COLO829 (cell line): ENCODE results near the gene CDK11B.
A peak's percentile ranks its signal among the peaks of the same experiment; 100 is the strongest.
"Not testable (repeated sequence)": the region's sequence is repeated elsewhere in the genome, so short reads cannot be mapped to it uniquely, and the experiment has no call there.

Experiments used
- DNase-seq: peaks from one replicate; pipeline ENCODE4 v3.0.0; 2012; ENCODE audit warnings: low spot score

The CDK11B gene

DNA sequence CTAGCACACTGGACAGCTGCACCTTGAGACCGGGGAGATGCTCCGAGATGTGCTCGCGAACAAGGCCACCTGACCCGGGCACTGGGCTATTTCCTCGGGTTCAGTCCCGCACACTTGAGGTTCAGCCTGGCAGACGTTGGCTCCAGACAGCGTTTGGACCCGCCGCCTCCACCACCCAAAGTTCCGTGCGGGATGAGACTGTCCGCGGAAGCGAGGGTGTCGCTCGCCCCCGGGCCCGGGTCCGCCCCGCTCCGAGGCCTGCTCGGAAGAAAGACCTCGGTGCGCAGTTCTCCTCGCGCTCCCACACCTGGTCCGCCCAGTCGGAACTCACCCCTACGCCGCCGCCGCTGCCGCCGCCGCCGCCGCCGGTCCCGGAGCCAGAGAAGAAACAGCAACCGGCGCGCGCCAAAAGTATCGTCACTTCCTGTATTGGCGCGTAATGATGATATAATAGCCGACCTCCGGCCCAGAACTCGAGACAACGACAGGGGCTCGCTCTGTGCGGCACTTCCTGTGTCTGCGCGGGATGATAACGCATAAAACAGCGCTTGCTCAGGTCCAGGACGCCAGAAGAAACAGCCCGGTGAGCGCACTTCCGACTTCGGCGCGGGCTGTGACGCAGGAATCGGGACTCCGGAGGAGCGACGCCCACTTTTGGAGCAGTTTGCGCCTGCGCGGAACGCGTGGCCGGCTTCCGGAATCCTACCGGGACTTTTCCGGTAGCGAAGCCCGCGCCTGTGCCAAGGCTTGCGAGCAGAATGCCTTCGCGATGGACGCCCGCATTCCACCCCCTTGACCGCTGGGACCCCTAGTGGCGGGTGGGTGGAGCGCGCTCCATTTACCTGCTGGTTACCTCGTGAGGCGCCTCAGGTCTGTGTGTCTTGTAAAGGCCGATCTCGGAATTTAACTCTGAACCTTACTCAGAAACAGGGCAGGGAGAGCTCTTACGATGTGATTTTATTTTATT, at the start of gene CDK11B:
CDK11B (minus strand) TSS at position 422 of the 967 bp plus-strand sequence. CDS start 1,519 bp downstream, outside the sequence.
- peak; percentile 94 for DNase-seq

GRCh38 chr1:1707897-1708296, 49.1 kb upstream of the CDK11B start:
- not testable (repeated sequence) for DNase-seq

- DNase-seq = not testable (repeated sequence)
Observed at GRCh38 chr1:1707241-1707640, 48.4 kb upstream of the CDK11B start.

DNA sequence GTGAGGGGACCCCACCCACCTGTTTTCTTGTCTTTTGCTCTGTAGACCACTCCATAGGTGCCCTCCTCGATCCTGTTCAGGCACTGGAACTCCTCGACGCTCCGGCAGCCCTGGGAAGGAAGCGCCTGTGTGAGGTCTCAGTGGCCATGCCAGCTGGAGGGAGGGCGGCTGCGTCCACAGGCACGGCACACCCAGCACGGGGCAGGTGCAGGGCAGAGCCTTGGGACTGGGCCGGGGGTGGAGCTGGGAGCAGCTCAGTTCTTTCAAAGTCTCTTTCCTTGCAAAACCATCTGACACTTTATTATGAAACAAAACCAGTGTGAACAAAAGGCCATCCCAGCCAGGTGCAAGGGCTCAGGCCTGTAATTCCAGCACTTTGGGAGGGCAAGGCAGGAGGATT, 46.8 kb upstream of the CDK11B start:
- DNase-seq = not testable (repeated sequence)

- DNase-seq = not testable (repeated sequence)
Observed at GRCh38 chr1:1704284-1704957, 45.6 kb upstream of the CDK11B start.

GRCh38 chr1:1703796-1704195, 45.0 kb upstream of the CDK11B start:
- no peak for DNase-seq

- not testable (repeated sequence) for DNase-seq
Observed at GRCh38 chr1:1702506-1702905, 43.7 kb upstream of the CDK11B start.

DNA sequence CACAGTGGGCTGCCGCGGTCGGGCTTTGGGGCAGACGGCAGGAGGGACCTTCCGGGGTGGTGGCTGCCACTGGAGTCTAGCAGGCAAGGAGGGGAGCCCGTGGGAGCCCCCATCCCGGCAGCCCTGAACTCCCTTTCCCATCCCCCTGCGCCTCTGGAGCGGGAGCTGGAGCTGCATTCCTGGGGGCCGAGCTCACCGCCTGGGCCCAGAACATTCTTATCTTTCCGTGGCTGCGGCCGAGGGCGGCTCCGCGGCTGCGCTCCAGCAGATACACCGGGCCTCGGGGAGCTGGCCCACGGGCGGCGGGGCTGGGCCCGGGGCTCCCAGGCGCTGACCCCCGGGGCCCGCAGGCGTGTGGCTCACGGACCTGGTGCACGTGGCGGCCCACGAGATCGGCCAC, 41.8 kb upstream of the CDK11B start:
- DNase-seq = not testable (repeated sequence)

GRCh38 chr1:1700067-1700466, 41.3 kb upstream of the CDK11B start:
- DNase-seq = not testable (repeated sequence)

GRCh38 chr1:1699061-1699460, 40.3 kb upstream of the CDK11B start:
- DNase-seq = not testable (repeated sequence)

- DNase-seq = not testable (repeated sequence)
Observed at GRCh38 chr1:1697358-1698183, 38.8 kb upstream of the CDK11B start.

DNA sequence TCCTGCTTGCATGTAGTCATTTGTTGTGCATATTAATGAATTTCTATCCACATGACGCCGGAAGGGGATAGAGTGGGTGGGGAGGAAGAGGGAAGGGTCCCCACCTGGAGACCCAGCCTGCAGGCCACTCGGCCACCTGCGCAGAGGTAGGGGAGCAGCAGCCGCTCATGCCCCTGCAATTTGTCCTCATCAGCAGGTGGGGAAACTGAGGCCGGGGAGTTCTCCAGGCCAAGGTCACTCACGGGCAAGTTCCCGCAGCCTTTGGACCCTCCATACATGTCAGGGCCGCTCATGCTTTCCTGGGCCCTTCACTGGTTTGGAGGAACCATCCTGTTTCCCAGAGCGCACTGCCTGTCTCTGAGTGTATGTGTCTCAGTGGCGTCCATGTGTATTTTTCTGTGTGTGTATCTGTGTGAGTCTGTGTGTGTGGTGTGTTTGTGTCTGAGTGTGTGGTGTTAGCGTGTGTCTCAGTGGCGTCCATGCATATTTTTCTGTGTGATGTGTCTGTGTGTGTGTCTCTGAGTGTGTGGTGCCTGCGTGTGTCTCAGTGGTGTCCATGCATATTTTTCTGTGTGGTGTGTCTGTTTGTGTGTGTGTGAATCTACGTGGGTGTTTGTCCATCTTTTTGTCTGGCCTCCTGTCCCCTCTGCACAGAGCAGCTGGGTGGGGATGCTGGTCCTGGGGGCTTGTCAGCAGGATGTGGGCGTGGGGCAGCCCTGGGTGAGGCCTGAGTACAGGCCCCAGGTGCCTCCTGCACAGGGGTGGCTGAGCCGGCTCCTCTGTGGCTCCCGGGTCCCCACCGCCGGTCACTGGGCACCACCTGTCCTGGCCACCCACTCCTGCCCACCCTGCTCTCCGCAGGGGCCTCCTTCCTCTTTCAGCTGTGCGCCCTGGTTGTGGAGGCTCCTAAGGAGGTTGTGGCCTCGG, 37.9 kb upstream of the CDK11B start:
- not testable (repeated sequence) for DNase-seq

- peak; percentile 17 for DNase-seq
Observed at GRCh38 chr1:1692714-1693647, 34.2 kb upstream of the CDK11B start, which contains the start of gene SLC35E2B. Gene SLC35E2B, minus strand, starts transcription at chr1:1692795. Its CDS starts 16,096 bp downstream, at chr1:1676699.

GRCh38 chr1:1692324-1692713, 33.5 kb upstream of the CDK11B start:
- not testable (repeated sequence) for DNase-seq

DNA sequence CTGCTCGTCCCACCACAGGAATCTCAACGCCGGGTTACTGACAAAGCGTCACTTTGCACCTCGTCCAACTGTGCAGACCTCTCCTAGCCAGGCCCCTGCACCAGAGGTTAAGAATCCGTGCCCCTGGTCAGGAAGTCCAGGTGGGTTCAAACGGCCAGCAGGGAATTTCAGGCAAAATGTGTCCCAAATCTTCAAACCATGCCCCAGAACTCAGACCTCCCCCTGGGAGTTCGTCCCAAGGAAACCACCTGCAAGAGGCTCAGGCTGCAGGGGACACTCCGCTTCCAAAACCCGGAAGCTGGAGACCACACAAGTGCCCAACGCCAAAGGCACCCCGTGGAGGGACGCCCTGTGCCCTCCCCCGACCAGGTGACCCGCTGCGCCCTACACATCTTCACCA, 32.6 kb upstream of the CDK11B start:
- DNase-seq = not testable (repeated sequence)

- not testable (repeated sequence) for DNase-seq
Observed at GRCh38 chr1:1689526-1689925, 30.7 kb upstream of the CDK11B start.

GRCh38 chr1:1687846-1688245, 29.0 kb upstream of the CDK11B start:
- DNase-seq = no peak

DNA sequence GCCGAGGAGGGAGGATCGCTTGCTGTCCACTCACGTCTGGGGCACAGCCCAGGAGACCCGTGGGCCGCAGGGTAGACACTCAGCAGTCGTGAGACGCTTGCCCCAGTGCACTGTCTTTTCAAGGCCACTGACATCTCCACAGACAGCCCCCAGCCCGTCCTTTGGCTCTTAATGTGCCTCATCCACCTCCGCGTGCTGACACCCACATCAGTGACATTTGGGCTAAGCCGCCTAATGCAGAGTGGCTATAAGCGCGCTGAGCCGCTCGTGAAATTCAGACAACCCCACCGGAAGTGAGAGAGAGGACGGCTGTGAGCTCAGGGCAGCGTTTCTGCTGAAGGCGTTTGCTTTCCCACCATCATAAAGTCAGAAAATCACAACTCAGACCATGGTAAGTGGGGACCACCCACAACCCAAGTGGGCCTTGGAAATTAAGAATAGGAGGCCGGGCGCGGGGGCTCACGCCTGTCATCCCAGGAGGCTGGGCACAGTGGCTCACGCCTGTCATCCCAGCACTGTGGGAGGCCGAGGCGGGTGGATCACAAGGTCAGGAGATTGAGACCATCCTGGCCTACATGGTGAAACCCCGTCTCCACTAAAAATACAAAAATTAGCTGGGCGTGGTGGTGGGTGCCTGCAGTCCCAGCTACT, 25.4 kb upstream of the CDK11B start:
- no peak for DNase-seq
